HL-60 (cell line): ENCODE data around the gene FARSA.

Source experiments
- DNase-seq, 2 experiments: peaks; one replicate each; pipeline ENCODE4 v3.0.0-alpha.2; 2010 to 2020; ENCODE audit warnings: low read depth in 1 of 2, low spot score in 1 of 2
- H3K27ac ChIP-seq: fragments of 250-450 bp; sonication (Bioruptor Pico); replicated peaks from 2 replicates; pipeline ENCODE4 v1.5.1; 2020; ENCODE audit warnings: mild to moderate bottlenecking, moderate library complexity
- H3K27me3 ChIP-seq: fragments of 250-450 bp; sonication (Bioruptor Pico); 2 replicates; pipeline ENCODE4 v1.5.1; 2021; ENCODE audit warnings: mild to moderate bottlenecking, moderate library complexity; ENCODE audit not compliant: insufficient read depth, poor library complexity, severe bottlenecking
- H3K4me3 ChIP-seq: replicated peaks from 2 replicates; pipeline ENCODE4 v1.5.1; 2011; ENCODE audit warnings: mild to moderate bottlenecking, control low read depth, low read length; ENCODE audit not compliant: insufficient read depth
- GABPA ChIP-seq: IDR thresholded peaks from 2 replicates; pipeline ENCODE4 v1.6.1; 2012; ENCODE audit warnings: low read depth
- POLR2AphosphoS5 ChIP-seq: IDR thresholded peaks from 2 replicates; pipeline ENCODE4 v1.6.1; 2012; ENCODE audit warnings: low read depth
- SPI1 ChIP-seq: IDR thresholded peaks from 2 replicates; pipeline ENCODE4 v1.6.1; 2012; ENCODE audit warnings: low read depth, mild to moderate bottlenecking, borderline replicate concordance
- TF ChIP-seq, protein P1 (sequence below): IDR thresholded peaks from one replicate; pipeline ENCODE4 v1.5.1; 2011; ENCODE audit warnings: low read length, control low read depth, inconsistent platforms; ENCODE audit not compliant: insufficient read depth
- TF ChIP-seq, protein P2 (sequence below): IDR thresholded peaks from 2 replicates; pipeline ENCODE4 v1.6.1; 2012; ENCODE audit warnings: low read depth; ENCODE audit not compliant: insufficient replicate concordance

The FARSA gene

DNA sequence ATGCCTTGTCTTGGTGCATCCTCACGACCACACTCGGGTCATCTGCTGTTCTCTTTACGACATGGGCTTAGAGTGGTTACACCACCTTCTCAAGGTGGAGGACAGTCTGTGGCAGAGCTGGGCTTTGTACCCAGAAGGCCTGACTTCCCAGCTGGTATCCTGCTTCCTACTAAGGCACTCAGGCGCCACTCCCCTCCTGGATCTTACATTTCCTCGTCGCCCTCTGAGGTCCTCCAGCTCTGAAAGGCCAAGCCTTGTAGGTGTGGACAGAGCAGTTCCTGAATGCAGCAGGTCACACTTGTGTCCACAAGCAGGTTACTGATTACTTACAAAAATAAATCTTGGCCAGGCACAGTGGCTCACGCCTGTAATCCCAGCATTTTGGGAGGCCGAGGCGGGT, 26.3 kb downstream of the FARSA start:
- TF ChIP-seq GABPA (no peak), SPI1 (no peak), POLR2AphosphoS5 (no peak)
- TF ChIP-seq, protein P1, sequence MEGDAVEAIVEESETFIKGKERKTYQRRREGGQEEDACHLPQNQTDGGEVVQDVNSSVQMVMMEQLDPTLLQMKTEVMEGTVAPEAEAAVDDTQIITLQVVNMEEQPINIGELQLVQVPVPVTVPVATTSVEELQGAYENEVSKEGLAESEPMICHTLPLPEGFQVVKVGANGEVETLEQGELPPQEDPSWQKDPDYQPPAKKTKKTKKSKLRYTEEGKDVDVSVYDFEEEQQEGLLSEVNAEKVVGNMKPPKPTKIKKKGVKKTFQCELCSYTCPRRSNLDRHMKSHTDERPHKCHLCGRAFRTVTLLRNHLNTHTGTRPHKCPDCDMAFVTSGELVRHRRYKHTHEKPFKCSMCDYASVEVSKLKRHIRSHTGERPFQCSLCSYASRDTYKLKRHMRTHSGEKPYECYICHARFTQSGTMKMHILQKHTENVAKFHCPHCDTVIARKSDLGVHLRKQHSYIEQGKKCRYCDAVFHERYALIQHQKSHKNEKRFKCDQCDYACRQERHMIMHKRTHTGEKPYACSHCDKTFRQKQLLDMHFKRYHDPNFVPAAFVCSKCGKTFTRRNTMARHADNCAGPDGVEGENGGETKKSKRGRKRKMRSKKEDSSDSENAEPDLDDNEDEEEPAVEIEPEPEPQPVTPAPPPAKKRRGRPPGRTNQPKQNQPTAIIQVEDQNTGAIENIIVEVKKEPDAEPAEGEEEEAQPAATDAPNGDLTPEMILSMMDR: no peak
- H3K4me3 ChIP-seq: no peak overlapping the region
- H3K27ac ChIP-seq: no peak overlapping the region
- no peak for DNase-seq
- H3K27me3 ChIP-seq: no peaks in the 10 kb centered on the region

DNA sequence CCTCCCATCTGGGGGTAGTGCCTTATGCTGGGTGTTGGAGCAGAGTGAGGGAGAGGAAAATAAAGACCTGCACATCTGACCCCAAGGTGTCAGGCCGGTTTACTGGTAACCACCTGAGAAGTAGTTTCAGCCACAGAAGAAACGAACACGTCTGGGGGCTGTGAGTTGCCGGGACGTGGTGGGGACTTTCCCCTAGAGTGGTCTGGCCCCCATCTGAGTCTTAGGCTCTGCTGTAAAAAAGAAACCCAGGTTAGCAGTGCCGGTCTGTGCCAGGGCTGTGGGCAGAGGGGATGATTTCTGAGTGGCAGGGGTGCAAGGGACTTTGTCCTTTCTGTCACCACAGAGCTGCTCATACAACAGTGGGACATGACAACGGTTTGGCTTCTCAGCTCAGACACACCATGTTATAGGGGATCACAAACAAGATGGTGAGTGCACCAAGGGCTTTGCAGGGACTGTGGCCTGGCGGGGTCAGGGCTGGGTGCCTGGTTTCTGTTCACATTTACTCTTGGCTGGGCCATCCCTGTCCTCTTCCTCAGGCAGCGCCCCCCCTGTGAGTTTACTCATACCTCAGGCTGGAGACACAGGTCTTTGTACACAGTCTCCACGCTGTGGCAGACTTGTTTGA, 33.5 kb downstream of the FARSA start:
- no peak overlapping the region for H3K27ac ChIP-seq
- H3K27me3 ChIP-seq: no peaks in the 10 kb centered on the region
- TF ChIP-seq, protein P1: no peak
- TF ChIP-seq, protein P2, sequence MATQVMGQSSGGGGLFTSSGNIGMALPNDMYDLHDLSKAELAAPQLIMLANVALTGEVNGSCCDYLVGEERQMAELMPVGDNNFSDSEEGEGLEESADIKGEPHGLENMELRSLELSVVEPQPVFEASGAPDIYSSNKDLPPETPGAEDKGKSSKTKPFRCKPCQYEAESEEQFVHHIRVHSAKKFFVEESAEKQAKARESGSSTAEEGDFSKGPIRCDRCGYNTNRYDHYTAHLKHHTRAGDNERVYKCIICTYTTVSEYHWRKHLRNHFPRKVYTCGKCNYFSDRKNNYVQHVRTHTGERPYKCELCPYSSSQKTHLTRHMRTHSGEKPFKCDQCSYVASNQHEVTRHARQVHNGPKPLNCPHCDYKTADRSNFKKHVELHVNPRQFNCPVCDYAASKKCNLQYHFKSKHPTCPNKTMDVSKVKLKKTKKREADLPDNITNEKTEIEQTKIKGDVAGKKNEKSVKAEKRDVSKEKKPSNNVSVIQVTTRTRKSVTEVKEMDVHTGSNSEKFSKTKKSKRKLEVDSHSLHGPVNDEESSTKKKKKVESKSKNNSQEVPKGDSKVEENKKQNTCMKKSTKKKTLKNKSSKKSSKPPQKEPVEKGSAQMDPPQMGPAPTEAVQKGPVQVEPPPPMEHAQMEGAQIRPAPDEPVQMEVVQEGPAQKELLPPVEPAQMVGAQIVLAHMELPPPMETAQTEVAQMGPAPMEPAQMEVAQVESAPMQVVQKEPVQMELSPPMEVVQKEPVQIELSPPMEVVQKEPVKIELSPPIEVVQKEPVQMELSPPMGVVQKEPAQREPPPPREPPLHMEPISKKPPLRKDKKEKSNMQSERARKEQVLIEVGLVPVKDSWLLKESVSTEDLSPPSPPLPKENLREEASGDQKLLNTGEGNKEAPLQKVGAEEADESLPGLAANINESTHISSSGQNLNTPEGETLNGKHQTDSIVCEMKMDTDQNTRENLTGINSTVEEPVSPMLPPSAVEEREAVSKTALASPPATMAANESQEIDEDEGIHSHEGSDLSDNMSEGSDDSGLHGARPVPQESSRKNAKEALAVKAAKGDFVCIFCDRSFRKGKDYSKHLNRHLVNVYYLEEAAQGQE: no peak
- TF ChIP-seq POLR2AphosphoS5 (no peak), GABPA (no peak), SPI1 (no peak)
- no peak for DNase-seq
- H3K4me3 ChIP-seq: no peak overlapping the region

DNA sequence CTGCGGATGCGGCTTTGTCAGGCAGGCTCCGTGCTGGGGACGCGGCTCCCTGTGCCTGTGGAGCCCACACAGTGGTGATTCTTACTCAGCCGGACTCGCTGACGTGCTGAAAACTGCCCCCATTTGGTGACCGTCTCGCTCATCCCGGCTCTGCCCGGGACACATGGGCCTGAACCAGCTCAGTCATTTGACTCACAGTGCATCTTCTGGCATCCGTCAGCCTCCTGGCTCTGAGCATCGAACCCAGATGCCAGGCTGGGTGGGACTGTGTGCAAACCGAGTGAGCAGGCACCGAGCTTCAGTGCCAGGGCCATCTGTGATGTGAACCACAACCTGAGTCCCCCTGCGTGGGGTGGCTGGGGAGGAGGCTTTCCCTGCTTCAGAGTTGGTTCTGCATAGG, 37.1 kb downstream of the FARSA start:
- no peak for DNase-seq
- H3K27ac ChIP-seq: no peak overlapping the region
- no peak overlapping the region for H3K4me3 ChIP-seq
- no peaks in the 10 kb centered on the region for H3K27me3 ChIP-seq
- no peak for TF ChIP-seq POLR2AphosphoS5
- TF ChIP-seq, protein P2: no peak

DNA sequence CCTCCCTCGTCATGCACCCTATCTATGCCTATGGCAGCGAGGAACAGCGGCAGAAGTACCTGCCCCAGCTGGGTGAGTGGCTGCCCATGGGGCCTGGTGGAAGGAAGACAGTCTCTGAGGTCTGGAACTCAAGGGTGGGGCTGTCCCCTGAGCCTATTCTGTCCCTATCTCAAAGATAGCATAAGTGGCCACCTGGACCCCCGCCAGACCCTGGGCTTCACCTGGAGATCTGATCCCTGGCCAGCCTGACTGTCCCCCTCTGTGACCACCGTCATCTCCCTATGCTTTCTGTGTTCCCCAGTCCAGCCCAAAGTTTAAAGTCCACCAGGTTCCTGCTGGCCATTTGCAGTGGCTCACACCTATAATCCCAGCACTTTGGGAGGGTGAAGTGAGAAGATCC, 39.9 kb downstream of the FARSA start:
- Histone ChIP-seq H3K27ac (no peak overlapping the region), H3K27me3 (no peaks in the 10 kb centered on the region), H3K4me3 (no peak overlapping the region)
- no peak for DNase-seq
- TF ChIP-seq, protein P1: no peak
- TF ChIP-seq, protein P2: no peak
- TF ChIP-seq GABPA (no peak), POLR2AphosphoS5 (no peak), SPI1 (no peak)
